ENCODE measurements around the gene FERMT3.

GRCh38 chr11:64253481-64253880 lies 47.0 kb downstream of the FERMT3 start:
- TF ChIP-seq POLR2A (IDR thresholded peaks at IDR 0.05) (no peak), CTCF (IDR thresholded peaks at IDR 0.05) (no peak)
